Neural progenitor cell (in vitro differentiated cells): ENCODE data around the gene ARSB. TPM values are rescaled to one million over a fixed set of nuclear protein-coding genes. Genes with fewer than 3 reads are reported as not detected.

Experiments
- DNase-seq: peaks from one replicate; pipeline ENCODE4 v3.0.0-alpha.2; 2016; ENCODE audit warnings: low spot score
- H2AFZ ChIP-seq: fragments of 200-600 bp; sonication (generic); replicated peaks from 2 replicates; pipeline ENCODE4 v1.6.1; 2016; ENCODE audit warnings: antibody characterized with exemption
- H3F3A ChIP-seq: fragments of 200-600 bp; sonication (generic); 2 replicates; pipeline ENCODE4 v1.6.1; 2016; ENCODE audit warnings: antibody characterized with exemption, low read depth
- H3K27ac ChIP-seq: fragments of 200-600 bp; sonication (generic); 2 replicates; pipeline ENCODE4 v1.5.1; 2016; ENCODE audit warnings: mild to moderate bottlenecking
- H3K27me3 ChIP-seq: fragments of 200-600 bp; sonication (generic); 2 replicates; pipeline ENCODE4 v1.6.1; 2016; ENCODE audit warnings: mild to moderate bottlenecking, moderate library complexity
- H3K36me3 ChIP-seq: fragments of 200-600 bp; sonication (generic); 2 replicates; pipeline ENCODE4 v1.5.1; 2016
- H3K4me1 ChIP-seq: fragments of 200-600 bp; sonication (generic); 2 replicates; pipeline ENCODE4 v1.6.1; 2016; ENCODE audit warnings: mixed run types
- H3K4me2 ChIP-seq: fragments of 200-600 bp; sonication (generic); 2 replicates; pipeline ENCODE4 v1.6.1; 2016
- H3K4me3 ChIP-seq: fragments of 200-600 bp; sonication (generic); 2 replicates; pipeline ENCODE4 v1.5.1; 2016
- H3K79me2 ChIP-seq: fragments of 200-600 bp; sonication (generic); 2 replicates; pipeline ENCODE4 v1.6.1; 2016; ENCODE audit warnings: low read depth
- H3K9ac ChIP-seq: fragments of 200-600 bp; sonication (generic); 2 replicates; pipeline ENCODE4 v1.6.1; 2016
- H3K9me3 ChIP-seq: fragments of 200-600 bp; sonication (generic); 2 replicates; pipeline ENCODE4 v1.5.1; 2016; ENCODE audit warnings: low read depth
- H4K20me1 ChIP-seq: fragments of 200-600 bp; sonication (generic); 2 replicates; pipeline ENCODE4 v1.6.1; 2016; ENCODE audit warnings: low read depth
- H3K27ac Mint-ChIP-seq: 3 replicates; pipeline ENCODE4 v1.8.0; 2021; ENCODE audit warnings: mixed read lengths
- H3K27me3 Mint-ChIP-seq: 2 replicates; pipeline ENCODE4 v1.8.0; 2022; ENCODE audit warnings: low read depth, mild to moderate bottlenecking, inconsistent platforms, moderate library complexity, mixed read lengths; ENCODE audit not compliant: insufficient read depth
- H3K36me3 Mint-ChIP-seq: 3 replicates; pipeline ENCODE4 v1.8.0; 2021; ENCODE audit warnings: mixed read lengths
- H3K4me1 Mint-ChIP-seq: 3 replicates; pipeline ENCODE4 v1.8.0; 2021; ENCODE audit warnings: mixed read lengths
- H3K4me3 Mint-ChIP-seq: 3 replicates; pipeline ENCODE4 v1.8.0; 2021; ENCODE audit warnings: mild to moderate bottlenecking, moderate library complexity, mixed read lengths
- H3K9me3 Mint-ChIP-seq: 3 replicates; pipeline ENCODE4 v1.8.0; 2020; ENCODE audit warnings: mixed read lengths
- CTCF ChIP-seq: fragments of 200-600 bp; sonication (generic); IDR thresholded peaks from 2 replicates; pipeline ENCODE4 v1.5.1; 2017; ENCODE audit warnings: antibody characterized with exemption, mild to moderate bottlenecking
- EZH2 ChIP-seq: fragments of 200-600 bp; sonication (generic); IDR thresholded peaks from 2 replicates; pipeline ENCODE4 v1.6.1; 2017; ENCODE audit warnings: antibody characterized with exemption, mild to moderate bottlenecking, moderate library complexity
- EZH2phosphoT487 ChIP-seq: fragments of 200-600 bp; sonication (generic); IDR thresholded peaks from 2 replicates; pipeline ENCODE4 v1.6.1; 2017; ENCODE audit warnings: antibody characterized with exemption
- total RNA-seq: library from RNA; depleted of rRNA; stranded (reverse); fragments of >200 nt; gene quantifications from 2 replicates; pipeline ENCODE4 v1.2.3, GENCODE V29; 2015; ENCODE audit warnings: low replicate concordance

ARSB gene
- total RNA-seq, 1 donor from 2014 or later = 15.3 TPM

- H3K36me3 ChIP-seq = no peaks in the 10 kb centered on the region
- H3K79me2 ChIP-seq = no peaks in the 10 kb centered on the region
- H3K4me3 ChIP-seq = no peak overlapping the region
- no peaks in the 10 kb centered on the region for H3F3A ChIP-seq
- H3K4me1 ChIP-seq = no peaks in the 10 kb centered on the region
- no peak overlapping the region for H2AFZ ChIP-seq
- H3K27me3 Mint-ChIP-seq = peaks cover 3% of the 10 kb centered on the region
- no peaks in the 10 kb centered on the region for H4K20me1 ChIP-seq
- no peaks in the 10 kb centered on the region for H3K9me3 ChIP-seq
- DNase-seq = no peak
- H3K4me3 Mint-ChIP-seq = no peak overlapping the region
- TF ChIP-seq EZH2 (no peak), EZH2phosphoT487 (no peak)
- H3K4me1 Mint-ChIP-seq = peaks cover 3% of the 10 kb centered on the region
- no peak overlapping the region for H3K4me2 ChIP-seq
- H3K27me3 ChIP-seq = no peaks in the 10 kb centered on the region
- no peak overlapping the region for H3K9ac ChIP-seq
- H3K27ac ChIP-seq = no peak overlapping the region
- H3K27ac Mint-ChIP-seq = no peak overlapping the region
- H3K9me3 Mint-ChIP-seq = no peaks in the 10 kb centered on the region
- H3K36me3 Mint-ChIP-seq = peaks cover 3% of the 10 kb centered on the region
Observed at GRCh38 chr5:78785454-78785853, 199.7 kb downstream of the ARSB start.

- Histone ChIP-seq H3K79me2 (no peaks in the 10 kb centered on the region), H3K9me3 (no peaks in the 10 kb centered on the region), H3K36me3 (no peaks in the 10 kb centered on the region), H2AFZ (no peak overlapping the region), H3K9ac (no peak overlapping the region), H4K20me1 (no peaks in the 10 kb centered on the region), H3K27me3 (no peaks in the 10 kb centered on the region), H3K4me2 (no peak overlapping the region), H3F3A (no peaks in the 10 kb centered on the region), H3K4me1 (no peaks in the 10 kb centered on the region), H3K4me3 (no peak overlapping the region), H3K27ac (no peak overlapping the region)
- peaks cover 8% of the 10 kb centered on the region for H3K36me3 Mint-ChIP-seq
- H3K9me3 Mint-ChIP-seq = no peaks in the 10 kb centered on the region
- no peak for DNase-seq
- no peak overlapping the region for H3K27ac Mint-ChIP-seq
- H3K4me3 Mint-ChIP-seq = no peak overlapping the region
- no peak for TF ChIP-seq EZH2phosphoT487
- no peak for TF ChIP-seq EZH2
- no peak for TF ChIP-seq CTCF
- peaks cover 5% of the 10 kb centered on the region for H3K27me3 Mint-ChIP-seq
- H3K4me1 Mint-ChIP-seq = peaks cover 3% of the 10 kb centered on the region
Observed at GRCh38 chr5:78783434-78784130, 201.5 kb downstream of the ARSB start.

GRCh38 chr5:78782728-78783127 lies 202.4 kb downstream of the ARSB start:
- Histone ChIP-seq H3K4me1 (no peaks in the 10 kb centered on the region), H3K27ac (no peak overlapping the region), H3K36me3 (no peaks in the 10 kb centered on the region), H3K27me3 (no peaks in the 10 kb centered on the region), H3K79me2 (no peaks in the 10 kb centered on the region), H4K20me1 (no peaks in the 10 kb centered on the region), H3K4me3 (no peak overlapping the region), H2AFZ (no peak overlapping the region), H3K9me3 (no peaks in the 10 kb centered on the region), H3F3A (no peaks in the 10 kb centered on the region), H3K9ac (no peak overlapping the region), H3K4me2 (no peak overlapping the region)
- H3K9me3 Mint-ChIP-seq = no peaks in the 10 kb centered on the region
- no peak for DNase-seq
- H3K4me1 Mint-ChIP-seq = peaks cover 3% of the 10 kb centered on the region
- H3K27ac Mint-ChIP-seq = no peak overlapping the region
- peaks cover 5% of the 10 kb centered on the region for H3K27me3 Mint-ChIP-seq
- no peak overlapping the region for H3K4me3 Mint-ChIP-seq
- TF ChIP-seq CTCF (no peak), EZH2 (no peak), EZH2phosphoT487 (no peak)
- peaks cover 8% of the 10 kb centered on the region for H3K36me3 Mint-ChIP-seq

- Histone ChIP-seq H3K79me2 (no peaks in the 10 kb centered on the region), H3K4me2 (no peak overlapping the region), H3K9me3 (no peaks in the 10 kb centered on the region), H3K9ac (no peak overlapping the region), H2AFZ (no peak overlapping the region), H3K36me3 (no peaks in the 10 kb centered on the region), H3K27ac (no peak overlapping the region), H4K20me1 (no peaks in the 10 kb centered on the region), H3K27me3 (no peaks in the 10 kb centered on the region), H3F3A (no peaks in the 10 kb centered on the region), H3K4me1 (no peaks in the 10 kb centered on the region), H3K4me3 (no peak overlapping the region)
- no peak for DNase-seq
- Mint-ChIP-seq H3K4me3 (no peak overlapping the region), H3K9me3 (no peaks in the 10 kb centered on the region), H3K4me1 (peaks cover 3% of the 10 kb centered on the region), H3K27ac (no peak overlapping the region), H3K36me3 (peaks cover 8% of the 10 kb centered on the region), H3K27me3 (peaks cover 3% of the 10 kb centered on the region)
- TF ChIP-seq CTCF (no peak), EZH2phosphoT487 (no peak), EZH2 (no peak)
Observed at GRCh38 chr5:78781611-78782286, 203.4 kb downstream of the ARSB start.
